ENCODE measurements around the gene POMGNT2.

DNA sequence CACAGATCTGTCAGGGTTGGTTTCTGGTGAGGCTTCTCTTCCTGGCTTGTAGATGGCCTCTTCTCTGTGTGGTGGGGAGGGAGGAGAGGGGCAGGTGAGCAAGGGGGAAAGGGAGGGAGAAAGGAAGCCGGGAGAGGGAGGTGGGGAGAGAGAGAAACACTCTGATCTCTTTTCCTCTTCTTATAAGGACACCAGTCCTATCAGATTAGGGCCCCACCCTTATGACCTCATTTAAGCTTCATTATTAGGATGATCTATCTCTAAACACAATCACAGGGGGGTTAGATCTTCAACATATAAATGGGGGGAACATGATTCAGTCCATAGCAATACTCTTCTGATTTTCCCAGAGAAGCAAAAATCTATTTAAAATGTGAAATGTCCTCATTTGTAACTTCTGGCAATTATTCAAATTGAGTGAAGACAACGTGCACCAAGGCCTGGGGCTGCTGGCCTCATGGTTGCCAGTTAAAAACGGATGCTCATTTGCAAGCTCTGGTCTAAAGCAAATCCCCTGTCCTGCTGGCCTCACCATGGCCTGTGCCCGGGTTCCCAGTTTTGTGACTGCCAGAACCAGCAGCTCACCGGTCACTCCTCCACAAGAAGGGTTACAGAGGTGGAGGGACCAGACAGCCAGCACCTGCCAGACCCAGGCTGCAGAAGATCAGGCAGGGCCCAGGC, 8.3 kb downstream of the POMGNT2 start:
- TF ChIP-seq, protein P1, sequence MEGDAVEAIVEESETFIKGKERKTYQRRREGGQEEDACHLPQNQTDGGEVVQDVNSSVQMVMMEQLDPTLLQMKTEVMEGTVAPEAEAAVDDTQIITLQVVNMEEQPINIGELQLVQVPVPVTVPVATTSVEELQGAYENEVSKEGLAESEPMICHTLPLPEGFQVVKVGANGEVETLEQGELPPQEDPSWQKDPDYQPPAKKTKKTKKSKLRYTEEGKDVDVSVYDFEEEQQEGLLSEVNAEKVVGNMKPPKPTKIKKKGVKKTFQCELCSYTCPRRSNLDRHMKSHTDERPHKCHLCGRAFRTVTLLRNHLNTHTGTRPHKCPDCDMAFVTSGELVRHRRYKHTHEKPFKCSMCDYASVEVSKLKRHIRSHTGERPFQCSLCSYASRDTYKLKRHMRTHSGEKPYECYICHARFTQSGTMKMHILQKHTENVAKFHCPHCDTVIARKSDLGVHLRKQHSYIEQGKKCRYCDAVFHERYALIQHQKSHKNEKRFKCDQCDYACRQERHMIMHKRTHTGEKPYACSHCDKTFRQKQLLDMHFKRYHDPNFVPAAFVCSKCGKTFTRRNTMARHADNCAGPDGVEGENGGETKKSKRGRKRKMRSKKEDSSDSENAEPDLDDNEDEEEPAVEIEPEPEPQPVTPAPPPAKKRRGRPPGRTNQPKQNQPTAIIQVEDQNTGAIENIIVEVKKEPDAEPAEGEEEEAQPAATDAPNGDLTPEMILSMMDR (conservative IDR thresholded peaks at IDR 0.05; ENCODE audit: low read depth in 2 of 2), result no peak
- TF ChIP-seq EZH2 (IDR thresholded peaks at IDR 0.05; ENCODE audit: low read depth, unreplicated experiment) (no peak), EZH2phosphoT487 (IDR thresholded peaks at IDR 0.05; ENCODE audit: unreplicated experiment) (no peak), JUNB (IDR thresholded peaks at IDR 0.05; ENCODE audit: unreplicated experiment) (no peak), POLR2AphosphoS5 (IDR thresholded peaks at IDR 0.05; ENCODE audit: low read depth) (no peak), NANOG (IDR thresholded peaks at IDR 0.05; ENCODE audit: borderline replicate concordance) (no peak), ZNF331 (CRISPR knock-in tag; IDR thresholded peaks at IDR 0.05; ENCODE audit: low read depth) (no peak), ZNF114 (CRISPR knock-in tag; IDR thresholded peaks at IDR 0.05) (no peak), STAT1 (IDR thresholded peaks at IDR 0.05; ENCODE audit: unreplicated experiment) (no peak)
- TF ChIP-seq, protein P2, sequence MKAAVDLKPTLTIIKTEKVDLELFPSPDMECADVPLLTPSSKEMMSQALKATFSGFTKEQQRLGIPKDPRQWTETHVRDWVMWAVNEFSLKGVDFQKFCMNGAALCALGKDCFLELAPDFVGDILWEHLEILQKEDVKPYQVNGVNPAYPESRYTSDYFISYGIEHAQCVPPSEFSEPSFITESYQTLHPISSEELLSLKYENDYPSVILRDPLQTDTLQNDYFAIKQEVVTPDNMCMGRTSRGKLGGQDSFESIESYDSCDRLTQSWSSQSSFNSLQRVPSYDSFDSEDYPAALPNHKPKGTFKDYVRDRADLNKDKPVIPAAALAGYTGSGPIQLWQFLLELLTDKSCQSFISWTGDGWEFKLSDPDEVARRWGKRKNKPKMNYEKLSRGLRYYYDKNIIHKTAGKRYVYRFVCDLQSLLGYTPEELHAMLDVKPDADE (IDR thresholded peaks at IDR 0.05), result no peak
- TF ChIP-seq, protein P3, sequence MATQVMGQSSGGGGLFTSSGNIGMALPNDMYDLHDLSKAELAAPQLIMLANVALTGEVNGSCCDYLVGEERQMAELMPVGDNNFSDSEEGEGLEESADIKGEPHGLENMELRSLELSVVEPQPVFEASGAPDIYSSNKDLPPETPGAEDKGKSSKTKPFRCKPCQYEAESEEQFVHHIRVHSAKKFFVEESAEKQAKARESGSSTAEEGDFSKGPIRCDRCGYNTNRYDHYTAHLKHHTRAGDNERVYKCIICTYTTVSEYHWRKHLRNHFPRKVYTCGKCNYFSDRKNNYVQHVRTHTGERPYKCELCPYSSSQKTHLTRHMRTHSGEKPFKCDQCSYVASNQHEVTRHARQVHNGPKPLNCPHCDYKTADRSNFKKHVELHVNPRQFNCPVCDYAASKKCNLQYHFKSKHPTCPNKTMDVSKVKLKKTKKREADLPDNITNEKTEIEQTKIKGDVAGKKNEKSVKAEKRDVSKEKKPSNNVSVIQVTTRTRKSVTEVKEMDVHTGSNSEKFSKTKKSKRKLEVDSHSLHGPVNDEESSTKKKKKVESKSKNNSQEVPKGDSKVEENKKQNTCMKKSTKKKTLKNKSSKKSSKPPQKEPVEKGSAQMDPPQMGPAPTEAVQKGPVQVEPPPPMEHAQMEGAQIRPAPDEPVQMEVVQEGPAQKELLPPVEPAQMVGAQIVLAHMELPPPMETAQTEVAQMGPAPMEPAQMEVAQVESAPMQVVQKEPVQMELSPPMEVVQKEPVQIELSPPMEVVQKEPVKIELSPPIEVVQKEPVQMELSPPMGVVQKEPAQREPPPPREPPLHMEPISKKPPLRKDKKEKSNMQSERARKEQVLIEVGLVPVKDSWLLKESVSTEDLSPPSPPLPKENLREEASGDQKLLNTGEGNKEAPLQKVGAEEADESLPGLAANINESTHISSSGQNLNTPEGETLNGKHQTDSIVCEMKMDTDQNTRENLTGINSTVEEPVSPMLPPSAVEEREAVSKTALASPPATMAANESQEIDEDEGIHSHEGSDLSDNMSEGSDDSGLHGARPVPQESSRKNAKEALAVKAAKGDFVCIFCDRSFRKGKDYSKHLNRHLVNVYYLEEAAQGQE (IDR thresholded peaks at IDR 0.05; ENCODE audit: unreplicated experiment), result no peak
